Peyer's patch (tissue), 4 donors: ENCODE results near the gene PANX2. TPM values are rescaled to one million over a fixed set of nuclear protein-coding genes. Genes with fewer than 3 reads are reported as not detected.

Experiments
- DNase-seq, 3 donors: peaks; one replicate each; pipeline ENCODE4 v3.0.0-alpha.2; 2017 to 2019
- H3K27ac ChIP-seq, 4 donors: fragments of 200-600 bp; sonication (generic); one replicate each; pipeline ENCODE4 v1.5.1; 2016 to 2019
- H3K27me3 ChIP-seq, 2 donors: fragments of 200-600 bp; sonication (generic); one replicate each; pipeline ENCODE4 v1.5.1; 2019
- H3K36me3 ChIP-seq, 3 donors: fragments of 200-600 bp; sonication (generic); one replicate each; pipeline ENCODE4 v1.5.1; 2016 to 2019
- H3K4me1 ChIP-seq, 4 donors: fragments of 200-600 bp; sonication (generic); one replicate each; pipeline ENCODE4 v1.5.1; 2016 to 2019
- H3K4me3 ChIP-seq, 4 donors: fragments of 200-600 bp; sonication (generic); 1 replicate in 3 of 4; 2 replicates in 1 of 4; pipeline ENCODE4 v1.5.1; 2016 to 2019; ENCODE audit warnings: mild to moderate bottlenecking in 1 of 4
- H3K9me3 ChIP-seq, 4 donors: fragments of 200-600 bp; sonication (generic); one replicate each; pipeline ENCODE4 v1.5.1; 2016 to 2019; ENCODE audit warnings: mild to moderate bottlenecking in 1 of 4
- POLR2A ChIP-seq, 2 donors: fragments of 450-650 bp; IDR thresholded peaks; one replicate each; pipeline ENCODE4 v1.5.1; 2017; ENCODE audit warnings: antibody characterized with exemption in 2 of 2, mild to moderate bottlenecking in 2 of 2, moderate library complexity in 2 of 2
- total RNA-seq, 4 donors: library from RNA; depleted of rRNA; stranded (reverse); fragments of >200 nt; gene quantifications; one replicate each; pipeline ENCODE4 v1.1.0, GENCODE V29; 2016
- TF ChIP-seq, protein P1 (sequence below), 6 experiments: fragments of 450-650 bp in 4 of 6; fragments of 200-600 bp in 2 of 6; sonication (generic) in 1 of 6; IDR thresholded peaks; one replicate each; pipeline ENCODE4 v1.5.1; 2017 to 2019; ENCODE audit warnings: antibody characterized with exemption in 6 of 6, mild to moderate bottlenecking in 3 of 6, moderate library complexity in 1 of 6

The PANX2 gene
- total RNA-seq, 4 donors from 2014 or later, result 0.40 TPM; not detected in 3

DNA sequence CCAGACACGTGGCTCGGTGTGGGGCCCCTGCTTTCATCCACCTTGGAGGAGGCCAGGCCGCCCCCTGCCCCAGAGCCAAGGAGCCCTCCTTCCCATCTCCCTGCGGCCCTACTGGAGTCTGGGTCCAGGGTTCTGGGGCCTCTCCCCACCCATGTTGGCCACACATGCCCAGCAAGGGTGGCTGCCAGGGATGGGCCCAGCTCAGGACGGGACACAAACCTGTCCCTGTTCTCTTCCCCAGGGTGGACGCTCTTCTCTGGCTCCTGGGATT lies 4.6 kb downstream of the PANX2 start:
- H3K9me3 ChIP-seq, result no peaks in the 10 kb centered on the region
- peaks cover 0 to 6% (median 0%) of the 10 kb centered on the region in 4 donors for H3K4me1 ChIP-seq
- no peak overlapping the region for H3K27ac ChIP-seq
- no peak for DNase-seq
- H3K27me3 ChIP-seq, result peaks cover 0 to 9% of the 10 kb centered on the region in 2 donors
- H3K36me3 ChIP-seq, result no peaks in the 10 kb centered on the region
- no peak overlapping the region for H3K4me3 ChIP-seq
- no peak for TF ChIP-seq POLR2A (IDR thresholded peaks at IDR 0.05)
- TF ChIP-seq, protein P1, sequence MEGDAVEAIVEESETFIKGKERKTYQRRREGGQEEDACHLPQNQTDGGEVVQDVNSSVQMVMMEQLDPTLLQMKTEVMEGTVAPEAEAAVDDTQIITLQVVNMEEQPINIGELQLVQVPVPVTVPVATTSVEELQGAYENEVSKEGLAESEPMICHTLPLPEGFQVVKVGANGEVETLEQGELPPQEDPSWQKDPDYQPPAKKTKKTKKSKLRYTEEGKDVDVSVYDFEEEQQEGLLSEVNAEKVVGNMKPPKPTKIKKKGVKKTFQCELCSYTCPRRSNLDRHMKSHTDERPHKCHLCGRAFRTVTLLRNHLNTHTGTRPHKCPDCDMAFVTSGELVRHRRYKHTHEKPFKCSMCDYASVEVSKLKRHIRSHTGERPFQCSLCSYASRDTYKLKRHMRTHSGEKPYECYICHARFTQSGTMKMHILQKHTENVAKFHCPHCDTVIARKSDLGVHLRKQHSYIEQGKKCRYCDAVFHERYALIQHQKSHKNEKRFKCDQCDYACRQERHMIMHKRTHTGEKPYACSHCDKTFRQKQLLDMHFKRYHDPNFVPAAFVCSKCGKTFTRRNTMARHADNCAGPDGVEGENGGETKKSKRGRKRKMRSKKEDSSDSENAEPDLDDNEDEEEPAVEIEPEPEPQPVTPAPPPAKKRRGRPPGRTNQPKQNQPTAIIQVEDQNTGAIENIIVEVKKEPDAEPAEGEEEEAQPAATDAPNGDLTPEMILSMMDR (IDR thresholded peaks at IDR 0.05), result no peak

DNA sequence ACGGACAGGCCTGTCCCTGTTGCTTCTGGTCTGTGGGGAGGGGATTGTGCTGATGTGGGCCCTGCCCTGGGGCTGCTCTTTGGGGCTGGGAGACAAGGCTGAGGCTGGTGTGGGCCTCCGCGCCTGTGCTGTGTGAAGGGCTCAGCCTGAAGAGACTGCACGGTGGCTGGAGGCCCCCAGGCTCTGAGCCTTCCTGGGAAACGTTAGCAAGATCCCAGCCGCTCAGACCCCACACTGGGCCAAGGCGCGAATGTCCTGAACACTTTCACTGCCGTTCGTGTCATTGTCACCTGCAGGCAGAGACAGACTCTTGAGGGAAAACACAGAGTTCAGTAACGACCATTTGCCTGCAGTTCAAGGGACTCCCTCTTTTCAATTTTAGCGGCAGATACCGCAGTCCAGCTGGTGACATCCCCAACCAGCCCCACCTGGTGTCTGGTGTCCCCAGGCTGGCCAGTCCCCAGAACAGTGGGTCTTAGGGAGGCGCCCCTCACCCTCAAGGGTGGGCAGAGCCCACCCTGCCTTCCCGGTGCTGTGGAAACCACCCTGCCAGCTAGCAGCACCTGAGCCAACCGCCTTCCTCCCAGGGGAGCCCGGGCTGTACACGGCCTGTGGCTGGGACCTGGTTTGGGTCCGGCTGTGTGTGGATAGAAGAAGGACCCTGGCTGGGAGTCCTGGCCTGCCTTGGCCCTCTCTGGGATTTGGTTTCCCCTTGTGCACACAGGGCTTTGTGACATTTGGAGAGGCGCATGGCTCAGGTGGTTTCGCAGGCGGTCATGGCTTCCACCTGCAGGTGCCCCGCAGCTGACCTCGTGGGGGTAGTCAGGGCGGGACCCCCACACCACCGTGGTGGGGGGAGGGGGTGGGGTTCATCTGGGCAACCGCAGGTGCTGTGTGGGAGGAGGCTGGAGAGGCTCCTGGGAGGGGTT lies 5.7 kb downstream of the PANX2 start:
- TF ChIP-seq, protein P1 (IDR thresholded peaks at IDR 0.05), result no peak
- no peak for TF ChIP-seq POLR2A (IDR thresholded peaks at IDR 0.05)
- Histone ChIP-seq H3K4me3 (no peak overlapping the region), H3K4me1 (no peaks in the 10 kb centered on the region), H3K27ac (no peak overlapping the region), H3K27me3 (peaks cover 0 to 4% of the 10 kb centered on the region in 2 donors), H3K9me3 (no peaks in the 10 kb centered on the region), H3K36me3 (no peaks in the 10 kb centered on the region)
- no peak for DNase-seq

DNA sequence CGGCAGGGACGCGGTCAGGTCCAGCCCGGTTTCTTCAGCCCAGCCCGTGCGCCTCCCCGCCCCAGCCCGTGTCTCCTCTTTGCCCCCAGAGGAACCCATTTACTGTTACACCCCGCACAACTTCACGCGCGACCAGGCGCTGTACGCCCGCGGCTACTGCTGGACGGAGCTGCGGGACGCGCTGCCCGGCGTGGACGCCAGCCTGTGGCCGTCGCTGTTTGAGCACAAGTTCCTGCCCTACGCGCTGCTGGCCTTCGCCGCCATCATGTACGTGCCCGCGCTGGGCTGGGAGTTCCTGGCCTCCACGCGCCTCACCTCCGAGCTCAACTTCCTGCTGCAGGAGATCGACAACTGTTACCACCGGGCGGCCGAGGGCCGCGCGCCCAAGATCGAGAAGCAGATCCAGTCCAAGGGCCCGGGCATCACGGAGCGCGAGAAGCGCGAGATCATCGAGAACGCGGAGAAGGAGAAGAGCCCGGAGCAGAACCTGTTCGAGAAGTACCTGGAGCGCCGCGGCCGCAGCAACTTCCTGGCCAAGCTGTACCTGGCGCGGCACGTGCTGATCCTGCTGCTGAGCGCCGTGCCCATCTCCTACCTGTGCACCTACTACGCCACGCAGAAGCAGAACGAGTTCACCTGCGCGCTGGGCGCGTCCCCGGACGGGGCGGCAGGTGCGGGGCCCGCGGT lies 6.5 kb downstream of the PANX2 start:
- no peak for DNase-seq
- no peaks in the 10 kb centered on the region for H3K9me3 ChIP-seq
- H3K4me3 ChIP-seq, result no peak overlapping the region
- no peaks in the 10 kb centered on the region for H3K4me1 ChIP-seq
- no peaks in the 10 kb centered on the region for H3K27me3 ChIP-seq
- H3K36me3 ChIP-seq, result no peaks in the 10 kb centered on the region
- H3K27ac ChIP-seq, result no peak overlapping the region
- TF ChIP-seq POLR2A (IDR thresholded peaks at IDR 0.05), result no peak
- TF ChIP-seq, protein P1 (IDR thresholded peaks at IDR 0.05), result no peak

DNA sequence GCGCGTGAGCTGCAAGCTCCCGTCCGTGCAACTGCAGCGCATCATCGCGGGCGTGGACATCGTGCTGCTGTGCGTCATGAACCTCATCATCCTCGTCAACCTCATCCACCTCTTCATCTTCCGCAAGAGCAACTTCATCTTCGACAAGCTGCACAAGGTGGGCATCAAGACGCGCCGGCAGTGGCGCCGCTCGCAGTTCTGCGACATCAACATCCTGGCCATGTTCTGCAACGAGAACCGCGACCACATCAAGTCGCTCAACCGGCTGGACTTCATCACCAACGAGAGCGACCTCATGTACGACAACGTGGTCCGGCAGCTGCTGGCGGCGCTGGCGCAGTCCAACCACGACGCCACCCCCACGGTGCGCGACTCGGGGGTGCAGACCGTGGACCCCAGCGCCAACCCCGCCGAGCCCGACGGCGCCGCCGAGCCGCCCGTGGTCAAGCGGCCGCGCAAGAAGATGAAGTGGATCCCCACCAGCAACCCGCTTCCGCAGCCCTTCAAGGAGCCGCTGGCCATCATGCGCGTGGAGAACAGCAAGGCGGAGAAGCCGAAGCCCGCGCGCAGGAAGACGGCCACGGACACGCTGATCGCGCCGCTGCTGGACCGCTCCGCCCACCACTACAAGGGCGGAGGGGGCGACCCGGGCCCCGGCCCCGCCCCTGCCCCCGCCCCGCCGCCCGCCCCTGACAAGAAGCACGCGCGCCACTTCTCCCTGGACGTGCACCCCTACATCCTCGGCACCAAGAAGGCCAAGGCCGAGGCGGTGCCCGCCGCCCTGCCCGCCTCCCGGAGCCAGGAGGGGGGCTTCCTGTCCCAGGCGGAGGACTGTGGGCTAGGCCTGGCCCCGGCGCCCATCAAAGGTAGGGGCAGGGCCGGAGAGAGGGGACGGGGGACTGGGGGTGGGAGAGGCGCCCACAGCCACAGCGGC lies 7.3 kb downstream of the PANX2 start:
- Histone ChIP-seq H3K9me3 (no peaks in the 10 kb centered on the region), H3K27me3 (no peaks in the 10 kb centered on the region), H3K4me1 (no peaks in the 10 kb centered on the region), H3K36me3 (no peaks in the 10 kb centered on the region), H3K27ac (no peak overlapping the region), H3K4me3 (no peak overlapping the region)
- no peak for DNase-seq
- TF ChIP-seq POLR2A (IDR thresholded peaks at IDR 0.05), result no peak
- TF ChIP-seq, protein P1 (IDR thresholded peaks at IDR 0.05), result no peak

DNA sequence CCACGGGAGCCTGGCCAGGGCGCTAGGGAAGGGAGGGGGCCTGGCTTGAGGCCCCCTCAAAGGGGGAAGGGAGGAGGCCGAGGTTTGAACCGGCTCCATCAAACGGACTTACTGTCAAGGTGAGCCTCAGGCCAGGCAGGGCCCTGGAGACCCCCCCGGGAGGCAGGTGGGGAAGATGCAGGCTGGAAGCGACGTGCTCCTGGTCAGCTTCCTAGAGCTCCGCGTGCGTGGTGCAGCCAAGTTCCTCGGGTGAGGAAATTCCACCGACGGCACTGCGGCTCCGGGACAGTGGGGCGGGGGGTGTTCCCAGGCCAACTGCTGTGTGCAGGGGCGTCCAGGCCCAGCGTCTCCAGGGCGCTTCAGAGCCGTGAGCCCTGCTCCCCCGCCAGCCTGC lies 7.9 kb downstream of the PANX2 start:
- DNase-seq, result no peak

More for the DNA sequence above, 7.9 kb downstream of the PANX2 start:
- Histone ChIP-seq H3K27ac (no peak overlapping the region), H3K36me3 (no peaks in the 10 kb centered on the region), H3K4me3 (no peak overlapping the region), H3K4me1 (peaks cover 0 to 2% (median 0%) of the 10 kb centered on the region in 4 donors), H3K9me3 (no peaks in the 10 kb centered on the region), H3K27me3 (no peaks in the 10 kb centered on the region)
- TF ChIP-seq POLR2A (IDR thresholded peaks at IDR 0.05), result no peak
- TF ChIP-seq, protein P1 (IDR thresholded peaks at IDR 0.05), result no peak
